Islet of Langerhans (tissue), 1 donor: Measurements from ENCODE around the gene MACROD1.

Experiments
- FAIRE-seq: peaks from one replicate; lab custom pipeline; 2011; peaks lifted over from hg19 to GRCh38; lab: Jason Lieb, UNC

Gene MACROD1

DNA sequence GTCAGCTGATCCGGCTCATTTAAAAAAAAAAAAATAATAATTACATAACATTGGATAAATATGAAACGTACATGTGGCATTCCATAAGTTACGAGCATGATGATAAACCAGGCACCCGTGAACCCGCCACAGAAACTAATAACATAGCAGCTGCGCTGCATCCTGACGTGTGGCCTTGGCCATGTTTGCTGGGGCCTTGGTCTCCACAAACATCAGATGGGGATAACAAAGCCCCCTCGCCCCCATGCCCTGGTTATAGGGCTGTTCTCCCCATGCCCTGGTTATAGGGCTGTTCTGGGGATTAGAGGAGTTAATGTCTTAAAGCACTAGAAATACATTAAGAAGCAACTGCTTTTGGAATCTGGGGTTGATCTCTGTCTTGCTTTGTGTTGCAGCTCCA, 93.5 kb downstream of the MACROD1 start:
- no peak for FAIRE-seq

GRCh38 chr11:64071849-64072248, 94.1 kb downstream of the MACROD1 start:
- FAIRE-seq: no peak

- no peak for FAIRE-seq
Measured at GRCh38 chr11:64070314-64070681, 95.6 kb downstream of the MACROD1 start.

DNA sequence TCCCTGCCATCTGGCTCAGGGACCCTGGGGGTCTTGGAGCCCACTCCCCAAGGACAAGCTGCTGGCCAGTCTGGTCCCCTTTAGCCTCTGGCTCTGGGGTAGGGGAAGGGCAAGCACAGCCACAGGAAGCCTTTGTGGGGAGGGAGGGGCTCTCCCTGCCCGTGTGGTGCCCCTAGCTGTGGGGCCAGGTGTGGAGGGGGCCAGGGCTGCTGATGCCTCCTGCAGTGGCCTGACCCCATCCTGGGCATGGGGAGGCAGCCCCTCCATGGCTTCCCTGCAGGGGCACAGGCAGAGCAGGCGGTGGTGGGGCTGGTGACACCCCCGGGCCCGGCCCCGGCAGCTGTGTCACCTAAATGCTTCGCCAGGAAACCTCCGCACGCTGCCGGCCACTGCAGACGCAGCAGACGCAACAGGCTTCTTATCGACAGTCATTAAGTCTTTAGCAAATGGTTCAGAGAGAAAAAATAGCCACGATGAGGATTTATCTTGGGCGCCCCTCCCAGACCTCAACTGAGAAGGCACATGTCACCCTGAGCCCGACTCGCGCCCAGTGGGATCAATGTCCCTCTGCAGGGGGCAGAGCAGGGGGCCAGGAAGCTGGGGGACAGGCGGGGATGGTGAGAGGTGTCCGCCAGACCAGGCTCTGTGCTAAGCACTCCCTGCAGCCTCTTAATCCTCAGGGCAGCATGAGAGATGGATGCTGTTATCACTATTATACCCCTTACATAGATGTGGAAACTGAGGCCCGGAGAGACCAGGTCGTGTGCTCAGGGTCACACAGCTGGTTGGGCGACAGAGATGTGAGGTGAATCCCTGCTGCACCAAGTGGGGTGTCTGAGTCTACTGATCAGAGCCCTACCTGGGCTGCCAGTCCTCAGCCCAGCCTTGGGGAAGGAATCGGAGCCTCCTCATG, 96.3 kb downstream of the MACROD1 start:
- no peak for FAIRE-seq

DNA sequence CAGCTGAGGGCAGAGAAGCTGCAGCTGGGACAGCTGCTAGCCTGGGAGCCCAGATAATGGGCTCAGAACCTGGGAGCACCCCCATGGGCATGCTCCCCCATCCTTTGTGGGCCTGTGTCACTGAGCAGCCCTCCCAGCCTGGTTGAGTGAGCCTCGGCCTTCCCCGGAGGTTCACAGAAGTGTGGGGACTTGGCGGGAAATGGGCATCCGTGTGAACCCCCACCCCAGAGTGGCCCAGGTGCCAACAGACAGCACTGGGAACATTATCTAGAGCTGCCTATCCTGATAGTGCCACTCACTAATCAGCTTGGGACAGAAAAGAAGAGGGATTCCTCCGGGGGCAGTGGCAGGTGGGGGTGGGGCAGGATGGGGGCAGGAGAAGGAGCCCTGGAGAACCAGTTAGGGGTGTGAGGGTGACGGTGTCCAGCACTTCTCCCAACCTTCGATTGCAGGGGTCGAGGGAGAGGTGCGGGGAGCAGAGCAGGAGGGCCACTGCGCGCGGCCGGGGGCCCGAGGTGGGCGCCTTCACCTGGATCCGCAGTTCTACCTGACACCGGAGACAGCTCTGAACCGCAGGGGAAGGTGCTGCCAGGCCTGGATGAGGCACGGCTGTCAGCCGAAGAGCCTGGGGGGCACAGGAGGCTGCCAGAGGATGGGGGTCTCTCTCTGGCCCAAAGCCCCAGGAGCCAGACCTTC, 97.1 kb downstream of the MACROD1 start:
- no peak for FAIRE-seq

DNA sequence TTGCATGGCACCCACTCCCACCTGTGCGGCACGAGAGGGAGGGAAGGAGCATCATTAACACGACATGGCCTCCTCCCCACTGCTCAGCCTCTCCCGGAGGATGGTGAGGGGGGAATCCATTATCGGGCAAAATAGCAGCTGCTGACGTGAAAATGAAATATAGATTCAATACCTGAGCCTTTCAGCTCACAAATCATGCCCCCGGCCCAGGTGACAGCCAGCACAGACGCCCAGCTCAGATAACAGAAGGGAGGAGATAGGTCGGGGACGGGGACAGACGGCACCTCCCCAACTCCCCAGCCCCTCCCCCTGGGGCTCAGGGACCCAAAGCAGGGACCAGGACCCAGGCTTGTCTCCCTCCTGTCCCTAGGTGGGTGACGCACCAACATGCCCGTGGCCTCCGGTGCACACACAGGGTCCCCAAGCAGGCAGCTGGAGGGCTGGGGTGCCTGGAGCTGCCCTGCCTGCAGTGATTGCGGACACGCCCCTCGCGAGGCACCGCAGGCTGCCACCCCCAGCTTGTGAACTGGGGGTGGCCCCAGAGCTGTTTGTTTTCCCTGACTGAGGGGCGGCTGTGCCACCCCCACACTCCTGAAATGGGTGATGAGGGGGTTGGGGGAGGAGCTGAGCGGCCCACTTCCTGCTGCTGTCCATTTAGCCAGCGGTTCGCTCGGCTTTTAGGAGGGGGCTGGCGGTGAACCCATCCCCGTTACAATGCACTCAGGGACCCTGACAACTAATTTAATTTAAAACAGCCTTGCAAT, 98.5 kb downstream of the MACROD1 start:
- FAIRE-seq: no peak

DNA sequence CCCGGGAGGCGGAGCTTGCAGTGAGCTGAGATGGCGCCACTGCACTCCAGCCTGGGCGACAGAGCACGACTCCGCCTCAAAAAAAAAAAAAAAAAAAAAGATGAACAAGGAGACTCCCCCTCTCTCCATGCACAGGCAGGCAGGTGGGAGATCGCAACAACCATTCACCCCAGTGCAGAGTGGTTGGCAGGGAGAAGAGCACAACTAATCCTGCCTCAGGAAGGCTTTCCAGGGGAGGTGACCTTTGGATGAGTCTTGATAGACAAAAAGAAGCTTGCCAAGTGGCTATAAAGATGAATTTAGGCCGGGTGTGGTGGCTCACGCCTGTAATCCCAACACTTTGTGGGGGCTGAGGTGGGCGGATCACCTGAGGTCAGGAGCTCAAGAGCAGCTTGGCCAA, 100.2 kb downstream of the MACROD1 start:
- no peak for FAIRE-seq

DNA sequence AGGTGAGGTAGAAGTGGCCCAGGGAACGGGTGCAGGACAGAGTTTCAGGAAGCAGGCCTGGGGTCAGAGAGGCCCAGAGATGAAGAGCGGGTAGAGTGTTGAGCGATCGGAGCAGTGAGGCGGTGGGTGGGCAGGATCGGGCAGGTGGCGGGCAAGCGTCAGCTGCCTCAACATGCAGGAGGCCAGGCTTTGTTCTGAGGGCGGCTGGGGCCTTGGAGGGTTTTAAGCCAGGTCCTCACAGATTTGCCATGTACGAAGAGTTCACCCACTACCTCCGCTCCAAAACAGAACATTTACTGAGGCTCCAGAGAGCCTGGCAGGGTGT, 100.8 kb downstream of the MACROD1 start:
- no peak for FAIRE-seq

- FAIRE-seq: no peak
Measured at GRCh38 chr11:64064374-64065140, 101.4 kb downstream of the MACROD1 start.

- FAIRE-seq: no peak
Measured at GRCh38 chr11:64063777-64064176, 102.1 kb downstream of the MACROD1 start.

GRCh38 chr11:64062185-64063039, 103.5 kb downstream of the MACROD1 start:
- FAIRE-seq: no peak

- FAIRE-seq: no peak
Measured at GRCh38 chr11:64060861-64061444, 105.0 kb downstream of the MACROD1 start.

DNA sequence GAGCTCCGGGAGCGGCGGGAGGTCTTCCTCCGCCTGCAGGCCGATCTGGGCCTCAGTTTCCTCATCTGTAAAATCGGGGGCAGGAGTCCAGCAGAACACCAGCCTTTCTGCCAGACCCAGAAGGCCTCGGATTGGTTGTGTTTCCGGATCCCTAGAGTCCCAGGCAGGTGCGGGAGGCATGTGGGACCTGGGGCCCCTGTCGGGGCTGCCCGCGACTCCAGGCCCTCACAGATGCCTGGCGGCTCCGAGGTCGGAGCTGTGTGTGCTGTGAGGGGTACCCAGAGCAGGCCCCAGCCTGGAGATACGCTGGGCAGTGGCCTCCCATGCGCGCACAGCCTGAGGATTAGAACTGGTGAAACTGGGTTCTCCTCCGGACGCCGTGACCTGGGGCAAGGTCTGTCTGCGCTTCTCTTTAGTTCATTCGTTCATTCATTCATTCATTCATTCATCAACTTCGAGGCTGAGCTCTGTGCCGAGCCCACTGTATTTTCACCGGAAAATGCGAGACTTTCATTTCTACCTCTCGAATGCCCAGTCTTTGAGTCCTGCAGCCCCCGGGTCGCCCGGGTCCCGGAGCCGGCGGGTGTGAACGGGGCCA, 105.6 kb downstream of the MACROD1 start:
- no peak for FAIRE-seq

GRCh38 chr11:64059339-64060140, 106.4 kb downstream of the MACROD1 start:
- FAIRE-seq: no peak

GRCh38 chr11:64058494-64058893, 107.4 kb downstream of the MACROD1 start:
- no peak for FAIRE-seq

DNA sequence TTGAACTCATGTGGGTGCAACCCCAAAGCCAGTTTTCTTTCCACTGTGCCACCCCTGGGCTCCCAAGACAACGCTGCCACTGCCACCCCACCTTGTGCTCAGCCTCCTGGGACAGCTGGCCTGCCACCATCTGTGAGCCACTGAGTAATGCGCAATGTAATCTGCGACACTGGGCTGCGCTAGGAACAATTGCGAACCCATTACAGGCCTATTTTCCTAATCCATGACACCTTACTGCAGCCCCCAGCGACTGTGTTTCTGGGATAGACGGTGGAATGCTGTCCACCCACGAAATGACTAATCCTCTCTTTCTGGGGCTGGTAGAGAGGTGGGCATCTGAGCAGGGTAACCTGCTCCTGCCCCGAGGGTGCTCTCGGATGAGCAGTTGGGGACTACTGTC, 108.0 kb downstream of the MACROD1 start:
- no peak for FAIRE-seq

- FAIRE-seq: no peak
Measured at GRCh38 chr11:64056861-64057260, 109.1 kb downstream of the MACROD1 start.

DNA sequence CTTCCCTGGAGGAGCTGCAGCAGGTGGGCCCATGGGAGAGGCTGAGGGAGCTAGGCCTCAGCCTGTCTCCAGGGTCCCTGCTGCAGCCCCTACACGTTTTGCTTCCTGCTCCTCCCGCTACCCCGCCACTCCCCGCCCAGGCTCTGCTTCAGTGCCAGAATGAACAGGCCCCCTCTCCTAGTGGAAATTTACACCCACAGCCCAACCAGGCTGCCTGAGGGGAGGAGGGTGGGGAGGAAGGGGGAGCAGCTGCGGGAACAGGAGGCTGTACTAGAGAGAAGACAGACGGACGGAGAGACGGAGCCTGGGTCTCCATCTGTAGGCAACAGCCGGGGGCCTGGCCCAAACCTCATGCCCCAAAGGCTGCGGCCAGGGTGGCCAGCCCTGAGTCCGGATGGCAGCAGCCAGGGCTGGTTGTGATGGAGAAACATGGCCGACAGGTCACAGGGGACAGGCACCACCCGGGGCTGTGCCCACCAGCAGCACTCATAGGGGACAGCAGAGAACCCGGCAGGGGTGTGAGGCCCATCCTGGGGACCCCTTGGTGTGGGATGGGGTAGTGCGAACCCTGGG, 109.6 kb downstream of the MACROD1 start:
- no peak for FAIRE-seq

DNA sequence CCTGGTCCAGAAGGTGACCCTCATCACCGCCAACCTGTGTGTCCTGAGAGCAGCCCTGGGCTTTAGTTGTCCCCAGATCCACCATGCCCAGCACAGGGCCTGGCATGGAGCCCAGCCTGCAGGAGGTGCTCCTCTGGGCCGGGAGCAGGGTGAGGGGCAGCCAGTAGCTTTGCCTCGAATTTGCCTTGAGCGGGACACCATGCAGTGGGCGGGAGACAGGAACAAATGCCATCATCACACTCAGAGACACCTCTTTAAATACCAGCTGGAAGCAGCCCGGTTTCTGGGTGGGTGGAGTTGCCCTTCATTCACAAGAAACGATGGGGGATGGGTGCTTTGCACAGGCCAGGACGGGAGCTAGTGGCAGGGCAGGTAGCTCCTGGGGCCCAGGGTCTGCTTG, 110.8 kb downstream of the MACROD1 start:
- FAIRE-seq: no peak
